Measurements from ENCODE around the gene GEMIN7.

GRCh38 chr19:45098521-45099466, 19.7 kb downstream of the GEMIN7 start:
- no peak for TF ChIP-seq POLR2A (IDR thresholded peaks at IDR 0.05)
- TF ChIP-seq, protein P1, sequence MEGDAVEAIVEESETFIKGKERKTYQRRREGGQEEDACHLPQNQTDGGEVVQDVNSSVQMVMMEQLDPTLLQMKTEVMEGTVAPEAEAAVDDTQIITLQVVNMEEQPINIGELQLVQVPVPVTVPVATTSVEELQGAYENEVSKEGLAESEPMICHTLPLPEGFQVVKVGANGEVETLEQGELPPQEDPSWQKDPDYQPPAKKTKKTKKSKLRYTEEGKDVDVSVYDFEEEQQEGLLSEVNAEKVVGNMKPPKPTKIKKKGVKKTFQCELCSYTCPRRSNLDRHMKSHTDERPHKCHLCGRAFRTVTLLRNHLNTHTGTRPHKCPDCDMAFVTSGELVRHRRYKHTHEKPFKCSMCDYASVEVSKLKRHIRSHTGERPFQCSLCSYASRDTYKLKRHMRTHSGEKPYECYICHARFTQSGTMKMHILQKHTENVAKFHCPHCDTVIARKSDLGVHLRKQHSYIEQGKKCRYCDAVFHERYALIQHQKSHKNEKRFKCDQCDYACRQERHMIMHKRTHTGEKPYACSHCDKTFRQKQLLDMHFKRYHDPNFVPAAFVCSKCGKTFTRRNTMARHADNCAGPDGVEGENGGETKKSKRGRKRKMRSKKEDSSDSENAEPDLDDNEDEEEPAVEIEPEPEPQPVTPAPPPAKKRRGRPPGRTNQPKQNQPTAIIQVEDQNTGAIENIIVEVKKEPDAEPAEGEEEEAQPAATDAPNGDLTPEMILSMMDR (IDR thresholded peaks at IDR 0.05), result no peak
- no peak for TF ChIP-seq EP300 (IDR thresholded peaks at IDR 0.05)
